22Rv1 (cell line): ENCODE data around the gene FRAS1.

ENCODE experiments used
- H3K27ac ChIP-seq: fragments of 450-650 bp; 2 replicates; pipeline ENCODE4 v1.5.1; 2017
- ZFX ChIP-seq: fragments of 450-650 bp; IDR thresholded peaks from 2 replicates; pipeline ENCODE4 v1.6.1; 2017; ENCODE audit warnings: antibody characterized with exemption, borderline replicate concordance
- TF ChIP-seq, protein P1 (sequence below): fragments of 450-650 bp; IDR thresholded peaks from 2 replicates; pipeline ENCODE4 v1.5.1; 2017; ENCODE audit warnings: mild to moderate bottlenecking

FRAS1 gene

DNA sequence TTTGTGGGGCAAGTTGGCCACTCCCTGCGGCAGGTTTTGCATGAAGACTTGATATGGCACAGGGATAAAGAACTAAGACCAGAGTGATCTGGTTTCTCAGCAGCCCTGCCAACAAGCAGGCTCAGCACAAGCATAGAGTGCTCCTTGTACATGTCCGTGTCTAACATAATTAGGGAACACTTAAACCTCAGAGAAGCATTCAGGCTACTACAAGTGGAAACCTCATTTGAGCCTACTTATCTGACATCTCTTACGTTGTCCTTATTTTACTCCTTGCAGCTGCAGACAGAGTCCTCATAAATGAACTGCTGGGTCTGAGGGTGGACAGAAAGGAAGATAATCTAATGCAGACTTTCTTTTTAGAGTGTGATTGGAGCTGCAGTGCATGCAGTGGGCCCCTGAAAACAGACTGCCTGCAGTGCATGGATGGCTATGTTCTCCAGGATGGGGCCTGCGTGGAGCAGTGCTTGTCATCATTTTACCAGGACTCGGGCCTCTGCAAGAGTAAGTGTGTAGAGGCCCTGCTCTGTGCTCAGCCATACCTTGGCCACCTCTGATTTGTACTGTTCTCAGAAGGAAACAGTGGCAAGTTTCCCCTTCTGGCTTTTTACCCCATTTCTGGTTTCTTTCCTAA, 315.3 kb downstream of the FRAS1 start:
- TF ChIP-seq, protein P1, sequence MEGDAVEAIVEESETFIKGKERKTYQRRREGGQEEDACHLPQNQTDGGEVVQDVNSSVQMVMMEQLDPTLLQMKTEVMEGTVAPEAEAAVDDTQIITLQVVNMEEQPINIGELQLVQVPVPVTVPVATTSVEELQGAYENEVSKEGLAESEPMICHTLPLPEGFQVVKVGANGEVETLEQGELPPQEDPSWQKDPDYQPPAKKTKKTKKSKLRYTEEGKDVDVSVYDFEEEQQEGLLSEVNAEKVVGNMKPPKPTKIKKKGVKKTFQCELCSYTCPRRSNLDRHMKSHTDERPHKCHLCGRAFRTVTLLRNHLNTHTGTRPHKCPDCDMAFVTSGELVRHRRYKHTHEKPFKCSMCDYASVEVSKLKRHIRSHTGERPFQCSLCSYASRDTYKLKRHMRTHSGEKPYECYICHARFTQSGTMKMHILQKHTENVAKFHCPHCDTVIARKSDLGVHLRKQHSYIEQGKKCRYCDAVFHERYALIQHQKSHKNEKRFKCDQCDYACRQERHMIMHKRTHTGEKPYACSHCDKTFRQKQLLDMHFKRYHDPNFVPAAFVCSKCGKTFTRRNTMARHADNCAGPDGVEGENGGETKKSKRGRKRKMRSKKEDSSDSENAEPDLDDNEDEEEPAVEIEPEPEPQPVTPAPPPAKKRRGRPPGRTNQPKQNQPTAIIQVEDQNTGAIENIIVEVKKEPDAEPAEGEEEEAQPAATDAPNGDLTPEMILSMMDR, result no peak
- TF ChIP-seq ZFX, result no peak
- no peak overlapping the region for H3K27ac ChIP-seq

- no peak overlapping the region for H3K27ac ChIP-seq
- no peak for TF ChIP-seq ZFX
- TF ChIP-seq, protein P1, result no peak
Measured at GRCh38 chr4:78377555-78377954, 320.4 kb downstream of the FRAS1 start.

DNA sequence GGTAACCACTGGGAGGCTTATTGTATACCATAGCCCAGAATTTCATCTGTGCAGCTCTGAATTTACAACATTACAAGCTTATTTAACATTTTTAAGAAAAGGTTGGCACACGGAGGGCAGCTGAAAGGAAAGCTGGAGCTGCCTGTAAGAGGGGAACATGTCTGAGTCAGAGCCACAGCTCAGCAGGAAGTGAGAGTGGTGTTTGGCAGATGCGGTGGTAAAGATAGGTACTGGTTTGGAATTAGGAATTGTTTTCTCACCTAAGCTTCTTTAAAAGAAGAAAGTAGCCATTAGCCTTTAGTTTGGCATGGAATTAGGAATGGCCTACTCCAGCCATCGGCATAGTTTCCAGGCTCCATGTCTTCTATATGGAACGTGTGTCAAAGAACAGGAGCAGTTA, 321.9 kb downstream of the FRAS1 start:
- TF ChIP-seq, protein P1, result no peak
- no peak for TF ChIP-seq ZFX
- H3K27ac ChIP-seq, result no peak overlapping the region

GRCh38 chr4:78379991-78380729, 323.0 kb downstream of the FRAS1 start:
- H3K27ac ChIP-seq, result no peak overlapping the region
- no peak for TF ChIP-seq ZFX
- TF ChIP-seq, protein P1, result no peak

GRCh38 chr4:78386679-78387078, 329.6 kb downstream of the FRAS1 start:
- TF ChIP-seq, protein P1, result no peak
- no peak for TF ChIP-seq ZFX
- no peak overlapping the region for H3K27ac ChIP-seq

GRCh38 chr4:78395642-78396041, 338.5 kb downstream of the FRAS1 start:
- no peak for TF ChIP-seq ZFX
- TF ChIP-seq, protein P1, result no peak
- H3K27ac ChIP-seq, result no peak overlapping the region

- TF ChIP-seq ZFX, result no peak
- TF ChIP-seq, protein P1, result no peak
- no peak overlapping the region for H3K27ac ChIP-seq
Measured at GRCh38 chr4:78396613-78397291, 339.6 kb downstream of the FRAS1 start.
